SIG-M5 (cell line): ENCODE measurements around the gene TRRAP.
"Not testable (repeated sequence)": the region's sequence is repeated elsewhere in the genome, so short reads cannot be mapped to it uniquely, and the experiment has no call there.

Source experiments
- DNase-seq: peaks from one replicate; lab custom pipeline; 2025; lab: John Stamatoyannopoulos, UW

TRRAP gene

GRCh38 chr7:98866351-98866750, 12.0 kb upstream of the TRRAP start:
- DNase-seq, result no peak

- no peak for DNase-seq
Measured at GRCh38 chr7:98866765-98867164, 11.6 kb upstream of the TRRAP start.

GRCh38 chr7:98868450-98868849, 9.9 kb upstream of the TRRAP start:
- DNase-seq, result no peak

DNA sequence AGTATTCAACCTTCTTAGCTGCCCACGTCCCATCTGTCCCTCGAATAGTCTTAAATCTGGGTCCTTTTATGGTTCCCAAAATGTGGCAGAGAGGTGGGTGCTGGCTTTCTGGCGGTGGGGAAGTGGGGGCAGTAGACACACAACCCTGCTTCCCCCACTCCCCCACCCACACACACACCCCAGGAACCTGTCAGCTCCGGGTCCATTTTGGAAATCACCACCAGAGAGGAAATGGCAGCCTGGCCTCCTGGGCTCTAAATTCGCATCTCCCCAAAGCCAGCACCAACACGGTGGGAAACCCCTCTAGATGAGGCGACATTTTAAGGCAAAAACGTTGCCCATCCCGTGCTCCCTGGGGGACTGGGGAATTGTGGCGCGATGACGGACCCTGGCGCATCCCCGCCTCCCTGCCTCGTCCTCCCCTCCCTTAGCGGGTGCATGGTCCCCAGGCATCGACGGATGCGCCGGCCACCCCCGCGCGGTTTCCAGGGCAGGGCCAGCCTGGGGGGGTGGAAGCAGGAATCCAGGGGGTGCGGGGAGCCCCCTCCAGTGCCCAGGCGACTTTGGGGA, 9.2 kb upstream of the TRRAP start:
- DNase-seq, result no peak

GRCh38 chr7:98869597-98870120, 8.7 kb upstream of the TRRAP start, which contains the start of gene TMEM130:
TSS of gene TMEM130 (minus strand) at chr7:98870014. CDS start at chr7:98869861, 153 bp downstream.
- DNase-seq, result no peak

- no peak for DNase-seq
Measured at GRCh38 chr7:98870121-98870651, 8.1 kb upstream of the TRRAP start.

DNA sequence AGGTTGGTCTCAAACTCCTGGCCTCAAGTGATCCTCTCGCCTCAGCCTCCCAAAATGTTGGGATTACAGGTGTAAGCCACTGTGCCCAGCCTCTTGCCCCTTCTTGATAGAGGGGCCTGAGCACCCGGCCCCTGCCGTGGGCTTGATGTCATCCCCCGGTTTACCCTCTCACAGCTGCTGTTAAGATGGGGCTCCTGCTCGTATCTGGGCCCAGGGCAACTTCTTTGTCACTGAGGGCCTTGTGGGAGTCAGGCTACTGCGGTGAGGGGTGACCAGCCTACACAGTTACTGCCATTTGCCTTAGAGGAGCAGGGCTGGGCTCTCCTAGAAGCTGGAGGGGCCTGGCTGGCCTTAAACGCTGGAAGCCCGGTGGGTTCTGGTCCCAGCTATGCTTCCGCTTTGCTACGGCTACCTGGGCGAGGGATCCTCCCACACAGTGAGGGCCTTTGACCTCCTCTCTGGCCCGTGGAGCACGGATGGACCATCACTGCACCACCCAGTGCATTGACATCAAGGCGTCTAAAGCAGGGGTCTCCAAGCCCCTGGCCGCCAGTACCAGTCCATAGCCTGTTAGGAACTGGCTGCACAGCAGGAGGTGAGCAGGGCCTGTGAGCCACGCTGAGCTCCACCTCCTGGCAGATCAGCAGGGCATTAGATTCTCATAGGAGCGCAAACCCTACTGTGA, 7.4 kb upstream of the TRRAP start:
- no peak for DNase-seq

GRCh38 chr7:98872328-98872924, 5.9 kb upstream of the TRRAP start:
- DNase-seq, result no peak

DNA sequence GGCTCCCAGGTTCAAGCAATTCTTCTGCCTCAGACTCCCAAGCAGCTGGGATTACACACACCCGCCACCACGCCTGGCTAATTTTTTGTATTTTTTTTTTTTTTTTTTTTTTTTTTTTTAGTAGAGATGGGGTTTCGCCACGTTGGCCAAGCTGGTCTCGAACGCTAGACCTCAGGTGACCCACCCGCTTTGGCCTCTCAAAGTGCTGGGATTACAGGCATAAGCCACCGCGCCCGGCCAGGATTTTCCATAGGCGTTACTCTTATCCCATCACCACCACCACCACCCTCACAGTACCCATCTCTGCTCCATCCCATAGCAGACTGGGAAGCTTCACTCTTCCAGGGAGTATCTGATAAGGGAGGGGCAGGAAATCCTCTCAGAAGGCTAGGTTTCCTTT, 4.7 kb upstream of the TRRAP start:
- DNase-seq, result not testable (repeated sequence)

DNA sequence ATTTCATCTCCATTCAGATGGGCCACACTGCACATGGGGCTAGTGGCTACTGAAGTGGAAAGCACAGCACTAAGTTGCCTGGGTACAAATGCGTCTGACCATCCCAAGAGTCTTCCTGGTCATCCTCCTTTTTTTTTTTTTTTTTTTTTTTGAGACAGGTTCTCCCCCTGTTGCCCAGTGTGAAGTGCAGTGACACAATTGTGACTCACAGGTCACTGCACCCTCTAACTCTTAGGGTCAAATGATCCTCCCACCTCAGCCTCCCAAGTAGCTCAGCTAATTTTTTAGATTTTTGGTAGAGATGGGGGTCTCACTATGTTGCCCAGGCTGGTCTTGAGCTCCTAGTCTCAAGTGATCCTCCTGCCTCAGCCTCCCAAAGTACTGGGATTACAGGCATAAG, 3.4 kb upstream of the TRRAP start:
- no peak for DNase-seq

DNA sequence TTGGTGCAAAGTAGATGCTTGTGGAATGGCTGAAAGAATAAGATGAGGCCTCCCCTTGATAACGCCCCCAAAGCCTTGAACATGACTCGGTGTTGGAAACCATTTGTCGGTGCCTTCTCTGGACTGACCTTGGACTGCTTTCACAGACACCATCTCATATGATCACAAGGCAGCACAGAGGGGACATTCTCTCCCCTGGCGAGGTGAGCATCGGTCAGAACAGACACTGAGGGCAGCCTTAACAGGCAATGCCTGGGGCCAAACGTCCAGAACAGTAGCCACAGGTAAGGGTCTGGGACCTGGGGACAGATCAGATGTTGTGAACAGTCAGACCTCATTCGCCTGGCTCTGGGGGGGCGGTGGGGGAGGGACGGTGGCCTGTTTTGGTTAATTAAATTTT, 2.8 kb upstream of the TRRAP start:
- DNase-seq, result no peak

DNA sequence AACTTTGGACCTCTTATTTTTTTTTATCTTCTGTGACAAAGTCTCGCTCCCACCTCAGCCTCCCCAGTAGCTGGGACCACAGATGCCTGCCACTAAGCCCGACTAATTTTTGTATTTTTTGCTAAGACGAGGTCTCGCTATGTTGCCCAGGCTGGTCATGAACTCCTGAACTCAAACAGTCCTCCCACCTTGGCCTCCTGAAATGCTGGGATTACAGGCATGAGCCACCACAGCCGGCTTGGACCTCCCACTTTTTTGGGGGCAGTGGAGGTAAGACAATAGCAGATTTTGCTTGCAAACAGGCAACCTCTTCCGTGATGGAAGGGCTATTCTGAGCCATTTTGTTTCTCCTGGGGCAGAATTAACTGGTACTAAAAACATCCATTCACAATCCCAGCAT, 1.2 kb upstream of the TRRAP start:
- no peak for DNase-seq

DNA sequence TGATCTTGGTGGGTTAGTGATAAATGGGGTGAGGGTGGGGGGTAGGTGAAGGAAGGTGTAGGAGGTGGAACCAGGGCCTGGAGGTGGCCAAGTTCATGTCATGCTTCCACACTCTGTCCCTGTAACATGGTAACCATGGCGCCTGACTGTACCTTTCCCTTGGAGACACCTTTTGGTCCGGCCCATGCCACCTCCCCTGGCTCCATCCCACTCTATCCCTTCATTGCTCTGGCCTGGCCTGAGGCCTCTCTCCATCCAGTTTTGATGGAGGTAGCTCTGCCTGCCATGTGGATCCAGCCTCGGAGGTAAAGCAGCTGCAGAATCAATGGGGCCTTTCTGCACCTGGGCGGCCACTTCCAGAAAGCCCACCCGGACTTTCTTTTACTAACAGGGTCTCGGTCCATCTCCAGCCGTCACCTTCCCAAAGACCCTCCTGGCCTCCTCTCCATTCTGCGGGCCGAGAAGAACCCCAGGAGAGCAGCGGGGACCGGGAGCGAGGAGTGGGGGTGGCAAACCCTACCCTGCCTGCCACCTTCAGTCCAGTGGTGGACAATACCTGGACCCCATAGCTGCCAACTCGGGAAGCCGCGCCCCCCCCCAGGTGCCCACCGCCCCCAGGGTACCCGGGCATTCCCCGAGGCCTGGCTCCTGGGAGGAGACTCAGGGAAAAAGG, 504 bp upstream of the TRRAP start:
- no peak for DNase-seq

DNA sequence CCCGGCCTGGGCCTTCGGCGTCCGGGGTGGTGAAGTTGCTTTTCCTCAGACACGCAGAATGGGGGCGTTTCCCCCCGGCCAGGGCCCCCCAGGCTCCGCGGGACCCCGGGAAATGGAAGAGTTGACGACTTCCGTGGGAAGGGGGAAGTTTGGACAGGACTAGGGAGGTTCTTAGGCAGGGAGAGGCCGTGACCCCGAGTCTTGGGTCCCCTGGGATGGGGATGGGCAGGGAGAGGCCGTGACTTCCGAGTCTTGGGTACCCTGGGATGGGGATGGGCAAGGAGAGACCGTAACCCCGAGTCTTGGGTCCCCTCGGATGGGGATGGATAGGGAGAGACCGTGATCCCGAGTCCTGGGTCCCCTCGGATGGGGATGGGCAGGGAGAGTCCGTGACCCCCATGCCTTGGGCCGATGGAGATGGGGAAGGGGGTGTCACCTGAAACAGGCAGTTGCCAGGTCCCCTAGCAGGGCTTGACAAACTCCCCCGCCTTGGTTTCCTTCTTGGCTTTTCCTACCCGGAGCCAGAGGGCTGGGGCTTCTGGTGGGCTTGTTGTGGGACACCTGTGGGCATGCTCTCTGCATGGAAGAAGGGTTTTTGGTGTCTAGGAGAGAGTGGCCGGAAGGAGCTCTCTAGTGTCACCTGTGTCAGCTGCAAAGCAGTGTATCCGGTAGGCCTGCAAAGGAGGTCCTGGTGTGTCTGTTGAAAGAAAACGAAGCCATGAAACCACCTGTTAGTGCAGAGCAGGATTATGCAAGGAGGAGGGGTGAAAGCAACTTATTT, 1.1 kb downstream of the TRRAP start:
- DNase-seq, result no peak

DNA sequence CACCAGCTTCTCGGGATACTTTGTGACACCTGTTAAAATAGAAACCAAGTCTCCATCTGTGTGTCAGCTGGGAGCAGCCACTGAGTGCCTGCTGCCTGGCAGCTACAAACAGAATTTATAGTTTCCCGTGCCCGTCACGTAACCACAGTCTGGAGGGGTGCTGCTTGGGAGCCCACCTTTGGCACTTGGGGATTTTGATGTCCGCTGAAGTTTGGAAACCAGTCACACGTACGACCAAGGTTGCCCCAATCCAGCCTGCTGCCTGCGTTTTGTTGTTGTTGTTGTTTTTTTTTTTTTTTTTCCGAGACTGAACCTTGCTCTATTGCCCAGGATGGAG, 1.6 kb downstream of the TRRAP start:
- no peak for DNase-seq

- DNase-seq, result no peak
Measured at GRCh38 chr7:98880485-98880884, 2.2 kb downstream of the TRRAP start.

GRCh38 chr7:98881561-98882315, 3.4 kb downstream of the TRRAP start:
- DNase-seq, result no peak

DNA sequence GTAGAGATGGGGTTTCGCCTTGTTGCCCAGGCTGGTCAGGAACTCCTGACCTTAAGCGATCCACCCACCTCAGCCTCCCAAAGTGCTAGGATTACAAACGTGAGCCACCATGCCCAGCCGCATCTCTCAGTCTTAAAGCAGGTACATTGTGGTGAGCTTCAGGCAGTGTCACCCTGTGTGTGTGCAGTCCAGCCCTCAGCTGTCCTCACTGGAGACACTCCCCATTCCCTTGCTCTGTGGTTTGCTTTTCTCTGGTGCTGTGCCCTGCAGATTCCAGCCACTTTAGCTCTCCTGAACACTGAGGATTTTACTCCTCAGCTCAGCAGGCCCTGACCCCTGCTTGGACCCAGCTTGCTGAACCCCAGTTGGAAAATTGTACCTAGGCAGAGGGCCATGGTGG, 6.1 kb downstream of the TRRAP start:
- DNase-seq, result no peak

GRCh38 chr7:98887038-98887437, 8.7 kb downstream of the TRRAP start:
- DNase-seq, result no peak

- no peak for DNase-seq
Measured at GRCh38 chr7:98892609-98893008, 14.3 kb downstream of the TRRAP start.

DNA sequence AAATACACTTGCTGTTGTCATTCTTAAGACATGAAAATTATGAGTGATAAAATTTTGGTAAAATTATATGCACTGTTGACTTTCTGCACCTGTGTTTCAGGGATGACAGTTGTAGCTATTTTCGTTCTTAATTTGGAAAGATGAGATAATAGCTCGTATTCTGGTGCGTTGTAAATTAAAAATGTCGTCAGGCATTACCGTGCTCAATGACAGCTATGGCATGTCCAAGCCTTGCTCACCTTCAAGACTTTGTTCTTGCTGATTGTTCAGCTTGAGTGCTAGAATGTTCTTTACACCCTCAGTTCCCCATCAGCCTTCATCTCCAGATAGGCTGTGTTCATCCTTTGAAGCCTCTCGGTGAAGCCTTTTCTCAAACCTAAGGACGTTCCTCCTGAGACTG, 21.5 kb downstream of the TRRAP start:
- no peak for DNase-seq
